Measurements from ENCODE around the gene SLC35F1.

The SLC35F1 gene

DNA sequence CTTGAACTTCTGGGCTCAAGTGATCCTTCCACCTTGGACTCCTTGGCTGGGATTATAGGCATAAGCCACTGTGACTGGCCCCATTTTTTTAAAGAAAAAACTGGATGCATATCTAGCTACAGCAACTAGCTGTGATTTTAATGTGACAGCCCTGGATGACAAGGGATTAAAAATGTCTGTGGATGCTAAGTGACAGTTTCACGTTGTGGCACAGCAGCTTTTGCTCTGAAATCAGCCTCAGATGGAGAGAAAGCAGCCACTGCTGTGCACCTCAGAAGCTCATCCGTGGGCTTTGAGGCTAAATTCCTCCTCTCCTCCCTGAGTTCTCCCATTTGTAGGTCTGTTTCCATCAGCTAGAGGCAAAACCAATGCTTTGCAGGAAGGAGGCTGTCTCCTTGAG, 195.3 kb downstream of the SLC35F1 start:
- H2BK12ac ChIP-seq (ENCODE audit: low read length), result no peak overlapping the region
- WGBS, 2 donors (ENCODE audit: extremely low coverage in 2 of 2, insufficient read length in 2 of 2, insufficient replicate concordance in 1 of 2), result no CpG with 5 or more reads among the region's 2 CpGs
- H3K23ac ChIP-seq (ENCODE audit: low read depth, low read length, poor library complexity), result no peak overlapping the region
- no peak overlapping the region for H2BK120ac ChIP-seq (ENCODE audit: low read depth, low read length)
- no peak overlapping the region for H3K27ac ChIP-seq (replicated peaks; ENCODE audit: low read length)
- no peak overlapping the region for H2AFZ ChIP-seq (ENCODE audit: low read length)
- H3K4me2 ChIP-seq (ENCODE audit: insufficient read depth, low read length, poor library complexity, severe bottlenecking), result no peak overlapping the region
- no peak overlapping the region for H3K18ac ChIP-seq (ENCODE audit: low read length)
- H3K4me1 ChIP-seq (ENCODE audit: control insufficient read depth in 2 of 2, insufficient read depth in 1 of 2, low read depth in 1 of 2, low read length in 2 of 2), result peaks cover 2 to 15% of the 10 kb centered on the region in 2 donors
- H4K91ac ChIP-seq (ENCODE audit: low read depth, low read length, poor library complexity), result no peak overlapping the region
- H2AK5ac ChIP-seq (ENCODE audit: low read depth, low read length), result no peak overlapping the region
- no peak overlapping the region for H3K9ac ChIP-seq (ENCODE audit: low read depth, low read length, poor library complexity)
- H2BK5ac ChIP-seq (ENCODE audit: low read length), result no peak overlapping the region
- no peak overlapping the region for H3K4ac ChIP-seq (ENCODE audit: low read length)
- no peaks in the 10 kb centered on the region for H3K36me3 ChIP-seq (replicated peaks in 1 of 2; ENCODE audit: control insufficient read depth in 2 of 2, insufficient read depth in 2 of 2, low read length in 2 of 2)
- no peak overlapping the region for H2BK15ac ChIP-seq (ENCODE audit: low read length)
- no peak overlapping the region for H3K4me3 ChIP-seq (ENCODE audit: low read length in 2 of 2)
- no peak for DNase-seq (ENCODE audit: low spot score)
- no peaks in the 10 kb centered on the region for H3K27me3 ChIP-seq (ENCODE audit: control insufficient read depth in 3 of 3, insufficient read depth in 3 of 3, low read depth in 1 of 3, low read length in 3 of 3)
- peaks cover 4 to 14% of the 10 kb centered on the region in 2 donors for H3K9me3 ChIP-seq (replicated peaks in 1 of 2; ENCODE audit: control insufficient read depth in 2 of 2, insufficient read depth in 1 of 2, low read depth in 1 of 2, low read length in 2 of 2)
- H3K79me1 ChIP-seq (ENCODE audit: low read depth, low read length), result no peaks in the 10 kb centered on the region
- H4K8ac ChIP-seq (ENCODE audit: low read depth, low read length), result no peak overlapping the region
- peak overlapping the region; percentile 42 for H3K14ac ChIP-seq (ENCODE audit: low read length)

- Histone ChIP-seq H2BK120ac (ENCODE audit: low read depth, low read length) (no peak overlapping the region), H3K9me3 (replicated peaks in 1 of 2; ENCODE audit: control insufficient read depth in 2 of 2, insufficient read depth in 1 of 2, low read depth in 1 of 2, low read length in 2 of 2) (peaks cover 4 to 10% of the 10 kb centered on the region in 2 donors), H2AFZ (ENCODE audit: low read length) (no peak overlapping the region), H3K14ac (ENCODE audit: low read length) (no peak overlapping the region), H3K18ac (ENCODE audit: low read length) (no peak overlapping the region), H3K4ac (ENCODE audit: low read length) (no peak overlapping the region), H3K23ac (ENCODE audit: low read depth, low read length, poor library complexity) (no peak overlapping the region), H4K91ac (ENCODE audit: low read depth, low read length, poor library complexity) (no peak overlapping the region), H3K79me1 (ENCODE audit: low read depth, low read length) (no peaks in the 10 kb centered on the region), H4K8ac (ENCODE audit: low read depth, low read length) (no peak overlapping the region), H3K4me2 (ENCODE audit: insufficient read depth, low read length, poor library complexity, severe bottlenecking) (no peak overlapping the region), H3K4me1 (ENCODE audit: control insufficient read depth in 2 of 2, insufficient read depth in 1 of 2, low read depth in 1 of 2, low read length in 2 of 2) (peaks cover 2 to 15% of the 10 kb centered on the region in 2 donors), H2BK12ac (ENCODE audit: low read length) (no peak overlapping the region), H3K27ac (replicated peaks; ENCODE audit: low read length) (no peak overlapping the region), H2BK5ac (ENCODE audit: low read length) (no peak overlapping the region), H2AK5ac (ENCODE audit: low read depth, low read length) (no peak overlapping the region), H3K4me3 (ENCODE audit: low read length in 2 of 2) (no peak overlapping the region), H3K9ac (ENCODE audit: low read depth, low read length, poor library complexity) (peak overlapping the region; percentile 7), H3K27me3 (ENCODE audit: control insufficient read depth in 3 of 3, insufficient read depth in 3 of 3, low read depth in 1 of 3, low read length in 3 of 3) (no peaks in the 10 kb centered on the region), H3K36me3 (replicated peaks in 1 of 2; ENCODE audit: control insufficient read depth in 2 of 2, insufficient read depth in 2 of 2, low read length in 2 of 2) (no peaks in the 10 kb centered on the region), H2BK15ac (ENCODE audit: low read length) (no peak overlapping the region)
- DNase-seq (ENCODE audit: low spot score), result no peak
- WGBS, 2 donors (ENCODE audit: extremely low coverage in 2 of 2, insufficient read length in 2 of 2, insufficient replicate concordance in 1 of 2), result no CpG with 5 or more reads among the region's 5 CpGs
These were observed 196.5 kb downstream of the SLC35F1 start for GRCh38 chr6:118103381-118104146.

DNA sequence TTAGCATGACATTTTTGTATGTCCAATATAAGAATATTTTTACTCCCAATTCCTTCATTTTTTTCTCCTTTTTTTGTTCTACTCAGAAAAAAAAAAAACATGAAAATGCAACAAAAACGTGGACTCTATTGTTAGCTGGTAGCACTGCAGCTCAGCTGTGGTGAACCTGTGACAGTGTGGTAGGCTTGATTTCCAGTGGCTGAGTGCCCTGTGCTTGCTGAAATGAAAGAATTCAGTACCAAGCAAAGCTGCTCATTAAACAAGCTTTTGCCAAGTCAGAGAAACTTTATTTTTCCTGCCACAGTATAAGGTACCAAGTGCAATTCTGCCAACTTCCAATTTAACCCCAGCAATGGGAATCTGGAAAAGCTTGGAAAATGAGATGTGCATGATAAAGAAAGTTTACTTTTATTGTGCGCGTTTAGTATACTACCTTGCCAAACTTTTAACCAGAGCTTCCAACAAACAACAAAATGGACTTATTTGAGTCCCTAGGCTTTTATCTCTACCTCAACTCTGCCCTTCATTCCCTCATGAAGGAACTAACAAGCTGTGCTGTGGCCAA, 215.2 kb downstream of the SLC35F1 start:
- H3K27me3 ChIP-seq (ENCODE audit: control insufficient read depth in 3 of 3, insufficient read depth in 3 of 3, low read depth in 1 of 3, low read length in 3 of 3), result no peaks in the 10 kb centered on the region
- no peaks in the 10 kb centered on the region for H3K79me1 ChIP-seq (ENCODE audit: low read depth, low read length)
- H2AK5ac ChIP-seq (ENCODE audit: low read depth, low read length), result no peak overlapping the region
- H4K91ac ChIP-seq (ENCODE audit: low read depth, low read length, poor library complexity), result no peak overlapping the region
- H3K4me1 ChIP-seq (ENCODE audit: control insufficient read depth in 2 of 2, insufficient read depth in 1 of 2, low read depth in 1 of 2, low read length in 2 of 2), result peaks cover 2 to 8% of the 10 kb centered on the region in 2 donors
- no peak overlapping the region for H3K9ac ChIP-seq (ENCODE audit: low read depth, low read length, poor library complexity)
- H3K27ac ChIP-seq (replicated peaks; ENCODE audit: low read length), result peak overlapping the region; percentile 48
- H3K4ac ChIP-seq (ENCODE audit: low read length), result no peak overlapping the region
- H3K36me3 ChIP-seq (replicated peaks in 1 of 2; ENCODE audit: control insufficient read depth in 2 of 2, insufficient read depth in 2 of 2, low read length in 2 of 2), result no peaks in the 10 kb centered on the region
- no peak overlapping the region for H3K4me2 ChIP-seq (ENCODE audit: insufficient read depth, low read length, poor library complexity, severe bottlenecking)
- no peak overlapping the region for H2BK120ac ChIP-seq (ENCODE audit: low read depth, low read length)
- no peak overlapping the region for H2BK12ac ChIP-seq (ENCODE audit: low read length)
- H3K14ac ChIP-seq (ENCODE audit: low read length), result no peak overlapping the region
- H3K23ac ChIP-seq (ENCODE audit: low read depth, low read length, poor library complexity), result no peak overlapping the region
- no peak overlapping the region for H2BK15ac ChIP-seq (ENCODE audit: low read length)
- H2BK5ac ChIP-seq (ENCODE audit: low read length), result no peak overlapping the region
- WGBS, 2 donors (ENCODE audit: extremely low coverage in 2 of 2, insufficient read length in 2 of 2, insufficient replicate concordance in 1 of 2), result no CpG with 5 or more reads among the region's 3 CpGs
- H3K9me3 ChIP-seq (replicated peaks in 1 of 2; ENCODE audit: control insufficient read depth in 2 of 2, insufficient read depth in 1 of 2, low read depth in 1 of 2, low read length in 2 of 2), result peaks cover 0 to 2% of the 10 kb centered on the region in 2 donors
- no peak overlapping the region for H3K4me3 ChIP-seq (ENCODE audit: low read length in 2 of 2)
- no peak overlapping the region for H3K18ac ChIP-seq (ENCODE audit: low read length)
- H2AFZ ChIP-seq (ENCODE audit: low read length), result no peak overlapping the region
- H4K8ac ChIP-seq (ENCODE audit: low read depth, low read length), result no peak overlapping the region
- no peak for DNase-seq (ENCODE audit: low spot score)

DNA sequence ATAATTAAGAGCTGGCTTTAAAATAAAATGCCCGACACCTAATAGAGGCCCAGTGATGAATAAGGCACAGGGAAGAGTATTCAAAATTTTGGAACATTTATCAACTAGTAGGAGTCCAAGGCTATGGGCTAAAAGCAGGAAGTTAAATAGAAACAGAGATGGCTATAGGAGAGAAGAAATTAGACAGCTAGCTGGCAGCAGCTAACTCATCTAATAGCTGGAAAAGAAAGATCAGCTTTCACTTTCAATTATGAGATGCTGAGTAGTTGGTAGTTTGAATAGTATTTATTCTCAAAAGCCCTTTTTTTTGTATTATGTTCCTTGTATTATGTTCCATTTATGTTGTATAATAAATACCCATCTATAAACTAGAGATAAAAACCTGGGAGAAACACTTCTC, 215.7 kb downstream of the SLC35F1 start:
- Histone ChIP-seq H3K9ac (ENCODE audit: low read depth, low read length, poor library complexity) (no peak overlapping the region), H3K36me3 (replicated peaks in 1 of 2; ENCODE audit: control insufficient read depth in 2 of 2, insufficient read depth in 2 of 2, low read length in 2 of 2) (no peaks in the 10 kb centered on the region), H3K4me3 (ENCODE audit: low read length in 2 of 2) (no peak overlapping the region), H3K79me1 (ENCODE audit: low read depth, low read length) (no peaks in the 10 kb centered on the region), H3K18ac (ENCODE audit: low read length) (no peak overlapping the region), H3K9me3 (replicated peaks in 1 of 2; ENCODE audit: control insufficient read depth in 2 of 2, insufficient read depth in 1 of 2, low read depth in 1 of 2, low read length in 2 of 2) (peaks cover 0 to 2% of the 10 kb centered on the region in 2 donors), H4K8ac (ENCODE audit: low read depth, low read length) (no peak overlapping the region), H3K27ac (replicated peaks; ENCODE audit: low read length) (no peak overlapping the region), H3K4me1 (ENCODE audit: control insufficient read depth in 2 of 2, insufficient read depth in 1 of 2, low read depth in 1 of 2, low read length in 2 of 2) (peaks cover 2 to 8% of the 10 kb centered on the region in 2 donors), H3K4ac (ENCODE audit: low read length) (no peak overlapping the region), H4K91ac (ENCODE audit: low read depth, low read length, poor library complexity) (no peak overlapping the region), H2BK5ac (ENCODE audit: low read length) (no peak overlapping the region), H3K14ac (ENCODE audit: low read length) (no peak overlapping the region), H3K27me3 (ENCODE audit: control insufficient read depth in 3 of 3, insufficient read depth in 3 of 3, low read depth in 1 of 3, low read length in 3 of 3) (no peaks in the 10 kb centered on the region), H2BK12ac (ENCODE audit: low read length) (no peak overlapping the region), H2AK5ac (ENCODE audit: low read depth, low read length) (no peak overlapping the region), H2BK15ac (ENCODE audit: low read length) (no peak overlapping the region), H2AFZ (ENCODE audit: low read length) (no peak overlapping the region), H3K23ac (ENCODE audit: low read depth, low read length, poor library complexity) (no peak overlapping the region), H2BK120ac (ENCODE audit: low read depth, low read length) (no peak overlapping the region), H3K4me2 (ENCODE audit: insufficient read depth, low read length, poor library complexity, severe bottlenecking) (no peak overlapping the region)
- WGBS, 2 donors (ENCODE audit: extremely low coverage in 2 of 2, insufficient read length in 2 of 2, insufficient replicate concordance in 1 of 2), result no CpG with 5 or more reads among the region's 1 CpG
- no peak for DNase-seq (ENCODE audit: low spot score)

Measured in neuronal stem cell (in vitro differentiated cells).